MM.1S (cell line): ENCODE results near the gene TBC1D22B.
"Not testable (repeated sequence)": the region's sequence is repeated elsewhere in the genome, so short reads cannot be mapped to it uniquely, and the experiment has no call there.

Experiments used
- DNase-seq: peaks from one replicate; pipeline ENCODE4 v3.0.0-alpha.2; 2015
- H2AFZ ChIP-seq: fragments of 300-600 bp; sonication (generic); 2 replicates; pipeline ENCODE4 v1.6.0; 2016; ENCODE audit warnings: antibody characterized with exemption, low read length
- H3F3A ChIP-seq: fragments of 300-600 bp; sonication (generic); 2 replicates; pipeline ENCODE4 v1.6.1; 2016; ENCODE audit warnings: mild to moderate bottlenecking, antibody characterized with exemption, low read length, moderate library complexity, mixed read lengths; ENCODE audit not compliant: insufficient read depth
- H3K27ac ChIP-seq: fragments of 300-600 bp; sonication (generic); 2 replicates; pipeline ENCODE4 v1.5.1; 2016; ENCODE audit warnings: mild to moderate bottlenecking, low read length
- H3K27me3 ChIP-seq: fragments of 300-600 bp; sonication (generic); replicated peaks from 2 replicates; pipeline ENCODE4 v1.6.0; 2016; ENCODE audit warnings: low read length; ENCODE audit not compliant: insufficient read depth
- H3K36me3 ChIP-seq: fragments of 300-600 bp; sonication (generic); replicated peaks from 2 replicates; pipeline ENCODE4 v1.6.1; 2016; ENCODE audit warnings: mild to moderate bottlenecking, low read length, mixed read lengths; ENCODE audit not compliant: insufficient read depth
- H3K4me1 ChIP-seq: fragments of 300-600 bp; sonication (generic); 2 replicates; pipeline ENCODE4 v1.6.1; 2016; ENCODE audit warnings: low read length, mixed read lengths
- H3K4me2 ChIP-seq: fragments of 300-600 bp; sonication (generic); 2 replicates; pipeline ENCODE4 v1.6.0; 2016; ENCODE audit warnings: low read depth, low read length
- H3K4me3 ChIP-seq: fragments of 300-600 bp; sonication (generic); 2 replicates; pipeline ENCODE4 v1.5.1; 2016; ENCODE audit warnings: low read length, mixed read lengths
- H3K79me2 ChIP-seq: fragments of 300-600 bp; sonication (generic); 2 replicates; pipeline ENCODE4 v1.6.1; 2016; ENCODE audit warnings: mixed run types, low read length, mixed read lengths
- H3K9ac ChIP-seq: fragments of 300-600 bp; sonication (generic); 2 replicates; pipeline ENCODE4 v1.6.1; 2016; ENCODE audit warnings: low read length, mixed read lengths
- H3K9me2 ChIP-seq: fragments of 300-600 bp; sonication (generic); replicated peaks from 2 replicates; pipeline ENCODE4 v1.6.1; 2016; ENCODE audit warnings: mild to moderate bottlenecking, low read length, mixed read lengths; ENCODE audit not compliant: insufficient read depth
- H3K9me3 ChIP-seq: fragments of 300-600 bp; sonication (generic); replicated peaks from 2 replicates; pipeline ENCODE4 v1.6.1; 2016; ENCODE audit warnings: mild to moderate bottlenecking, low read length, mixed read lengths; ENCODE audit not compliant: insufficient read depth
- H4K20me1 ChIP-seq: fragments of 300-600 bp; sonication (generic); 2 replicates; pipeline ENCODE4 v1.6.1; 2016; ENCODE audit warnings: mild to moderate bottlenecking, low read length, moderate library complexity, mixed read lengths; ENCODE audit not compliant: insufficient read depth
- CTCF ChIP-seq: fragments of 300-600 bp; sonication (generic); IDR thresholded peaks from 2 replicates; pipeline ENCODE4 v1.5.1; 2016; ENCODE audit warnings: antibody characterized with exemption, low read length, mixed read lengths
- EZH2 ChIP-seq: fragments of 300-600 bp; sonication (generic); optimal IDR thresholded peaks from 2 replicates; pipeline ENCODE3; 2017; ENCODE audit warnings: low read depth, mild to moderate bottlenecking, antibody characterized with exemption, low read length, mixed read lengths
- EZH2phosphoT487 ChIP-seq: fragments of 300-600 bp; sonication (generic); IDR thresholded peaks from 2 replicates; pipeline ENCODE4 v1.6.1; 2018; ENCODE audit warnings: antibody characterized with exemption, low read length

TBC1D22B gene

GRCh38 chr6:37331047-37331446 lies 73.5 kb downstream of the TBC1D22B start:
- Histone ChIP-seq H3K4me2 (no peak overlapping the region), H3K27me3 (no peaks in the 10 kb centered on the region), H3K9me3 (no peaks in the 10 kb centered on the region), H3K79me2 (no peaks in the 10 kb centered on the region), H2AFZ (no peak overlapping the region), H3K27ac (no peak overlapping the region), H3K9ac (no peak overlapping the region), H3K4me1 (no peaks in the 10 kb centered on the region), H3K4me3 (no peak overlapping the region), H3K9me2 (no peaks in the 10 kb centered on the region), H4K20me1 (no peaks in the 10 kb centered on the region), H3K36me3 (no peaks in the 10 kb centered on the region), H3F3A (no peaks in the 10 kb centered on the region)
- TF ChIP-seq EZH2 (no peak), CTCF (no peak), EZH2phosphoT487 (no peak)
- DNase-seq: no peak

DNA sequence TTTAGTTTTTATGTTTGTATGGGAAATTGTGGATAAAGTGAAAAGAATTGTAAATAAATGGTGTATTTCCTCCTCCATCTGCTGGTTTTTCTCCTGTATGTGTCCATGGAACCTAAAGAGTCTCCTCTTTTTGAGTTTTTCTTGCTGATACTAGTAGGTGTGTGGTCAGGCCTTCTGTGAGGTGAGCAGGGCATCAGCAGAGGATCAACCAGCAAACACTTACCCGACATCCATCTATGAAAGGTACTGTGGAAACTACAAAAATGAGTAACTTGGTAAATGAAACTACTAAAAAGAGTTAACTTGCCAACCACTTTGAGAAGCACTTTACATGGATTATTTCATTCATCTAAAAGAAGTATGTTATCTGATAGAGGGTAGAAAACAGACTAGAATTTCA lies 75.3 kb downstream of the TBC1D22B start:
- H3F3A ChIP-seq: no peaks in the 10 kb centered on the region
- no peaks in the 10 kb centered on the region for H3K27me3 ChIP-seq
- H3K9me2 ChIP-seq: no peaks in the 10 kb centered on the region
- no peak overlapping the region for H3K9ac ChIP-seq
- TF ChIP-seq EZH2phosphoT487: no peak
- TF ChIP-seq EZH2: no peak
- TF ChIP-seq CTCF: no peak
- no peaks in the 10 kb centered on the region for H3K79me2 ChIP-seq
- H2AFZ ChIP-seq: no peak overlapping the region
- H3K36me3 ChIP-seq: no peaks in the 10 kb centered on the region
- no peak overlapping the region for H3K27ac ChIP-seq
- no peak for DNase-seq
- no peaks in the 10 kb centered on the region for H4K20me1 ChIP-seq
- no peak overlapping the region for H3K4me2 ChIP-seq
- H3K4me1 ChIP-seq: no peaks in the 10 kb centered on the region
- no peaks in the 10 kb centered on the region for H3K9me3 ChIP-seq
- no peak overlapping the region for H3K4me3 ChIP-seq

DNA sequence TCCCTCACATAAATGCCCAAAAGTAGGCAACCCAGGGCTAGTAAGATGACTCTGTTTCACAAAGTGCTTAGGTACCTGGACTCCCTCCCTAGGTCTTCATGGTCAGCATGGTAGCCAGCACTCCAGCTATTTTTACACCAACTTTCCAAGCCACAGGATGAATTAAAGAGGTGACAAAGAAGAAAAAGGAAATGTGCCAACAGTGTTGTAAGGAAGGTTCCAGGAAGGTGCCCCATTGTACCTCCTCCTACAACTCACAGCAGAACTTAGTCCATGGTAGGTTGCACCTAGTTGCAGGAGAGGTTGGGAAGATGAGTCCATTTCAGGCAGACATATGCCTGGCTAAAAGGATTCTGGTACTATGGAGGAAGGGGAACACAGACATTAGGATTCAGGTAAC lies 76.5 kb downstream of the TBC1D22B start:
- H3F3A ChIP-seq: no peaks in the 10 kb centered on the region
- TF ChIP-seq CTCF: no peak
- TF ChIP-seq EZH2: no peak
- TF ChIP-seq EZH2phosphoT487: no peak
- no peak overlapping the region for H2AFZ ChIP-seq
- H3K27me3 ChIP-seq: no peaks in the 10 kb centered on the region
- H3K9me3 ChIP-seq: no peaks in the 10 kb centered on the region
- no peaks in the 10 kb centered on the region for H3K79me2 ChIP-seq
- H3K4me2 ChIP-seq: no peak overlapping the region
- no peaks in the 10 kb centered on the region for H3K9me2 ChIP-seq
- no peaks in the 10 kb centered on the region for H4K20me1 ChIP-seq
- H3K4me1 ChIP-seq: no peaks in the 10 kb centered on the region
- no peak overlapping the region for H3K9ac ChIP-seq
- H3K4me3 ChIP-seq: no peak overlapping the region
- H3K27ac ChIP-seq: no peak overlapping the region
- no peaks in the 10 kb centered on the region for H3K36me3 ChIP-seq
- no peak for DNase-seq

DNA sequence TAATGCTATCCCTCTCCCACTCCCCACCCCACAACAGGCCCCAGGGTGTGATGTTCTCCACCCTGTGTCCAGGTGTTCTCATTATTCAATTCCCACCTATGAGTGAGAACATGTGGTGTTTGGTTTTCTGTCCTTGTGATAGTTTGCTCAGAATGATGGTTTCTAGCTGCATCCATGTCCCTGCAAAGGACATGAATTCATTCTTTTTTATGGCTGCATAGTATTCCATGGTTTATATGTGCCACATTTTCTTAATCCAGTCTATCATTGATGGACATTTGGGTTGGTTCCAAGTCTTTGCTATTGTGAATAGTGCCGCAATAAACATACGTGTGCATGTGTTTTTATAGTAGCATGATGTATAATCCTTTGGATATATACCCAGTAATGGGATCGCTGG lies 80.7 kb downstream of the TBC1D22B start:
- not testable (repeated sequence) for H3K4me1 ChIP-seq, H2AFZ ChIP-seq, H3K9me3 ChIP-seq, H3K9ac ChIP-seq, DNase-seq, H3K27me3 ChIP-seq, H3K4me3 ChIP-seq, H3K27ac ChIP-seq, H4K20me1 ChIP-seq, H3K4me2 ChIP-seq, H3K9me2 ChIP-seq, H3K36me3 ChIP-seq, H3K79me2 ChIP-seq, H3F3A ChIP-seq
